ENCODE measurements around the gene OPRPN.

OPRPN gene

GRCh38 chr4:70449220-70449619, 51.5 kb downstream of the OPRPN start:
- Histone ChIP-seq H3K27me3 (replicated peaks; ENCODE audit: control insufficient read depth, insufficient read depth, low read length, poor library complexity, severe bottlenecking) (no peaks in the 10 kb centered on the region), H3K9me3 (ENCODE audit: control insufficient read depth, low read length) (no peaks in the 10 kb centered on the region), H3K4me1 (ENCODE audit: control insufficient read depth, insufficient read depth, low read length, poor library complexity, severe bottlenecking) (no peaks in the 10 kb centered on the region), H3K4me3 (ENCODE audit: insufficient read depth, low read depth, low read length, poor library complexity, severe bottlenecking) (no peak overlapping the region), H3K27ac (ENCODE audit: insufficient read depth, low read length, poor library complexity, severe bottlenecking) (no peak overlapping the region), H3K36me3 (ENCODE audit: control insufficient read depth, insufficient read depth, low read length) (no peaks in the 10 kb centered on the region)
- no peak for DNase-seq

- Histone ChIP-seq H3K27ac (ENCODE audit: insufficient read depth, low read length, poor library complexity, severe bottlenecking) (no peak overlapping the region), H3K4me1 (ENCODE audit: control insufficient read depth, insufficient read depth, low read length, poor library complexity, severe bottlenecking) (no peaks in the 10 kb centered on the region), H3K9me3 (ENCODE audit: control insufficient read depth, low read length) (no peaks in the 10 kb centered on the region), H3K27me3 (replicated peaks; ENCODE audit: control insufficient read depth, insufficient read depth, low read length, poor library complexity, severe bottlenecking) (no peaks in the 10 kb centered on the region), H3K4me3 (ENCODE audit: insufficient read depth, low read depth, low read length, poor library complexity, severe bottlenecking) (no peak overlapping the region), H3K36me3 (ENCODE audit: control insufficient read depth, insufficient read depth, low read length) (no peaks in the 10 kb centered on the region)
- DNase-seq = no peak
Measured at GRCh38 chr4:70452946-70453345, 55.2 kb downstream of the OPRPN start.

Measured in effector memory CD4-positive, alpha-beta T cell (primary cell).